Right ventricle myocardium superior (tissue), 1 donor: Measurements from ENCODE around the gene PTGDS. TPM values are rescaled to one million over a fixed set of nuclear protein-coding genes. Genes with fewer than 3 reads are reported as not detected.

Experiments
- ATAC-seq: fragments of 200-7000 bp; cut with Tn5 transposase; one replicate; pipeline ENCODE4 v1.9.1; 2020; ENCODE audit warnings: mild to moderate bottlenecking; ENCODE audit not compliant: poor library complexity
- DNase-seq: peaks from one replicate; pipeline ENCODE4 v3.0.0-alpha.2; 2020
- intact Hi-C: fragments of 100-400 bp; cut with DNase I; formaldehyde crosslinking; loops from one replicate; pipeline ENCODE4 v1.11.2; 2022
- total RNA-seq: library from RNA; stranded (reverse); fragmentation: NEBNext Ultra II Directional; extraction: Animal tissue kit (Norgen Biotek cat#: 25700); gene quantifications from one replicate; pipeline ENCODE4 v1.2.1, GENCODE V29; 2021
- donor health status: DM: no; HTN: yes; CAD: no; lungs with severe emphysema.

Gene PTGDS
- total RNA-seq, 1 donor from 2014 or later: 6,152 TPM

DNA sequence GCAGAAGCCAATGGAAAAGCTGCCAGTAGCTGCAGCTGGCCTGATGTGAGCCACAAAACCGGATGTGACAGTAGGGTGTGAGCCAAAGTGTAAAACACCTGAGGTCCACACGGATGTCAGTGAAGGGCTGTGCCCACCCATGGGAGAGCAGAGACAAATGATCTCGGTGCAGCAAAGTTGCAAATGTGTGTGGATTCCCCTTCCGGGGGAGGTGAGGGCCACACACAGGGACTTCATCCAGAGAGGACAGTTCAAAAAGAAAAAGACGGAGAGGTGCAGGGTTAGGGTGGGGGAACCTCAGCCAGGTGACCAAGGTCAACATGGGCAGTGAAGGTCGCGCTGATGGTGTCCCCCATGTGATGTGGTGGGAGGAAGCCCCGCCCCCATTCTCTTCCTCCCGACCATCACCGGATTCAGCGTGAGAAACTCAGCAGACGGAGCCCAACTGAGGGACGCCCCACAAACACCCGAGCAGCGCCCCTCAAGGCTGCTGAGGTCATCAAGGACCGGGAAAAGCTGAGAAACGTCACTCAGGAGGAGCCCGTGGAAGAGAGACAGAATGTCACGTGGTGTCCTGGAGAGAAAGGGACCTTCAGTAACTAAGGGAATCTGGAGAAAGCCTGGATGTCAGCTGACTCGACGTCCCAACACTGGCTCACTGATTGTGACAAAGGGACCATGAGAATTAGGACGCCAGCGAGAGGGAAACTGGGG is 11.4 kb upstream of the PTGDS start:
- intact Hi-C loops: no loop called here
- ATAC-seq (no peak), DNase-seq (no peak)

DNA sequence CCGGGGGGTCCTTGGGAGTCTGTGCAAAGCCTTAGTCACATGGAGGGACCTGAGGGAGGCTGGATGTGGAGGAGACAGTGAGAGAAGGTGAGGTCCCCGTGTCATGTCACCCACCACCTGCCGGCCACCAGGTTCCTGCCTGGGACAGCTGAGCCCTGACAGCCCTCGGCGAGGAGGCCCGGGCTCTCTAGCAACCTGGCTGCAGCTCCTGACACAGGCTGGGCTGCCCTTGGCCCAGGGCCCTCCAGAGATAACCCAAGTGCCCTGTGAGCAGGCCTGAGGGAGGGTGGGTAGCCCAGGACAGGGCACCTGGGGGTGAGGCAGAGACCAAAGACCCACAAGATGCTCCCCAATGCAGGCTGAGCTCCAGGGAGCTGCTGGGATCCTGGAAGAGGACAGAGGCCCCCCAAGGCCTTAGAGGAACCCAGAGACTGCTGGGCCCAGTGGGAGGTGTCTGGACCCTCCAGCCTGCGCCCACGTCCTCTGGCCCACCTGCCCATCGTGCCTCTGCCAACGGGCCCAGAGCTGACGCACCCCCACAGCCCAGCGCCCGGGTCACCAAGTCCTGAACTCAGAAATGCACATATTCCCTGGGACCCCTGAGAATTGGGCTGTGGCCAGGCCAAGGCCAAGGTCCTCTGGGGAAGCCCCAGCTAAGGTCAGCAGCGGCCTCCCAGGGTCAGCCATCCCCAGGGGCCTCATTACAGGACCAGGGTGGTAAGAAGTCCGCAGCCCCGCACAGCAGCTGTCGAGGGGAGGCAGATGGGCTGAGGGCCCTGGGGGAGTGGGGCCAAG is 8.8 kb upstream of the PTGDS start:
- intact Hi-C loops: no loop called here
- ATAC-seq: peak; percentile 55
- DNase-seq: no peak

DNA sequence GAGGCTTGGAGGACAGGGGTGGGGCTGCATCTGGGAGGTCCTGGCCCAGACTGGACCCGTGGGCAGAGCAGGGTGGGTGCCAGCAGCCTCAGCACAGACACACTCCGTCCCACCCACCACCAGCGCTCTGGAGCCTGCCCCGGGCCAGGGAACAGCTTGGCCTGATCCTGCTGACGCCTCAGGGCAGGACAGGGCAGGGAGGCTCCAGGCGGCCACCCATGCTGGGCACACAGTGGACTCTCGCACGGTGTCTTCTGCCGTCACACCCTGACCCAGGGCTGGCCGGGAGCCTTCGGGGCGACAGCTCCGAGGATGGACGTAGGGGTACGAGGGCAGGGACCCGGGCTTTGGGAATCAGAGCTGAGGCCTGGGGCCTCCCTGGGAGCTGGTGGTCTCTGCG is 8.2 kb upstream of the PTGDS start:
- intact Hi-C loops: no loop called here
- ATAC-seq (peak; percentile 15), DNase-seq (no peak)

GRCh38 chr9:136969774-136970173 is 7.5 kb upstream of the PTGDS start:
- no peak for ATAC-seq
- intact Hi-C loops: no loop called here
- no peak for DNase-seq

- intact Hi-C loops: no loop called here
- no peak for ATAC-seq
- no peak for DNase-seq
These were observed 6.9 kb upstream of the PTGDS start for GRCh38 chr9:136970361-136970760.

DNA sequence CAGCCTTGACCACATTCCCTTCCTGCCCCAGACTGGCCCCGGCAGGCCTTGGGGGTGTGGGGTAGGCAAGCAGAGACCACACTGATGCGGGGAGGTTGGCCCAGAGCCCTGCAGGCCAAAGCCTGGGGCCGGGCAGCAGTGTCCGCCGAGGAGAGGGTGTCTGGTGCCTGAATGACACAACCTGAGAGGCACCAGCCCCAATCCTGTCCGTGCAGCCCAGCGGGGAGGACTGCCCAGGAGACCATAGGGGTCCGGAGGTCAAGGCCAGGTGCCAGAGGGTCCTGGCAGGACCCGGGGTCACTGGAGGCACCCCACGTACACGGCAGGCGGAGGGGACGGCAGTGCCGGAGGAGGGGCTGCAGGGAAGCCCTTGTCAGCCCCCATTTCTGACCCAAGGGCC is 5.6 kb upstream of the PTGDS start:
- intact Hi-C loops: no loop called here
- no peak for DNase-seq

GRCh38 chr9:136972335-136972734 is 5.0 kb upstream of the PTGDS start:
- ATAC-seq: no peak
- no peak for DNase-seq
- intact Hi-C loops: no loop called here

More for the DNA sequence above, 5.6 kb upstream of the PTGDS start:
- ATAC-seq: no peak

GRCh38 chr9:136972743-136973142 is 4.6 kb upstream of the PTGDS start:
- ATAC-seq: no peak
- intact Hi-C loops: no loop called here
- DNase-seq: no peak

GRCh38 chr9:136973618-136974617 is 3.4 kb upstream of the PTGDS start:
- ATAC-seq (no peak), DNase-seq (no peak)
- intact Hi-C loops: no loop called here

- ATAC-seq: no peak
- intact Hi-C loops: no loop called here
- no peak for DNase-seq
These were observed 2.3 kb upstream of the PTGDS start for GRCh38 chr9:136974817-136975535.

GRCh38 chr9:136975644-136976043 is 1.7 kb upstream of the PTGDS start:
- intact Hi-C loops: loop anchor here (2.0 kb wide), 1 partner anchor 27 kb away; no protein-coding TSS in a partner anchor
- no peak for ATAC-seq
- peak; percentile 79 for DNase-seq

DNA sequence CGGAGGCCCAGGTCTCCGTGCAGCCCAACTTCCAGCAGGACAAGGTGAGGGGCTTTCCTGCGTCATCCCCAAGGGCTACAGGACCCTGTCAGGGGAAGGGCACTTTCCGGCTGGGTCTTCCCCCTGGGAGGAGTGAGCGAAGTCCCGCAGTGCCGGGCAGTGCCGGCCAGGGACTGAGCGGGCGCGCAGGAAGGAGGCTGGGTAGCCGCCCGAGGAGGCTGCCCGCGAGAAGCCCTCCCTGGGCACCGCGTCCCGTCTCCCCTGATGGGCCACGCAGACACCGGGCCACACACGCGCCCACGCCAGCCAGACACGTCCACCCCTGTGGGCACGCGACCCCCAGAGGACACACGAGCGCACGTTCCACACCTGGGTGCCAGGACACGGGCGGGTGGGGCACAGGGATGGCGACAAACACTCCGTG is 357 bp downstream of the PTGDS start:
- peak; percentile 1 for ATAC-seq
- DNase-seq: peak; percentile 64
- intact Hi-C loops: loop anchor here (2.0 kb wide), 1 partner anchor 29 kb away; no protein-coding TSS in a partner anchor

- DNase-seq: peak; percentile 89
- intact Hi-C loops: no loop called here
- ATAC-seq: peak; percentile 51
These were observed 965 bp downstream of the PTGDS start for GRCh38 chr9:136978073-136978864.

DNA sequence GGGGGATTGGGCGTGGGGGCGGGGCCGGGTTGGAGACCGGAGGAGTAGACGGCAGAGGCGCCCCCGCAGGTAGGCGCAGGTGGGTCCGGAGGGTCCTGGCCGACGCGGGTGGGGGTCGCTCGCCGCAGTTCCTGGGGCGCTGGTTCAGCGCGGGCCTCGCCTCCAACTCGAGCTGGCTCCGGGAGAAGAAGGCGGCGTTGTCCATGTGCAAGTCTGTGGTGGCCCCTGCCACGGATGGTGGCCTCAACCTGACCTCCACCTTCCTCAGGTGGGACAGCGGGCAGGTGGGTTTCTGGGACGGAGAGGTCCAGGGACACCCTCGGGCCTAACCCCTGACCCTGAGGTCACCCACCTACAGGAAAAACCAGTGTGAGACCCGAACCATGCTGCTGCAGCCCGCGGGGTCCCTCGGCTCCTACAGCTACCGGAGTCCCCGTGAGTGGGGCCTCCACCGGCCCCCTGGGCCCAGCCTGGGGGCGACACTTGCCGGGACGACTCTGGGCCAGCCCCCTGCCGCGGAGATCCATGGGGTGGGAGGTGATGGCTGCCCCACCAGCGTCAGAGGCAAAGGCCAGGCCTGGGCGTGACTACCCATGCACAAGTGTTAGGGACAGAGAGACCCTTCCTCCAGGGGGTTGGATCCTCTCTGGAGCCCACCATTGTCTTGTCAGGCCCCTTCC is 1.7 kb downstream of the PTGDS start:
- intact Hi-C loops: no loop called here

GRCh38 chr9:136979769-136980587 is 2.7 kb downstream of the PTGDS start:
- no peak for ATAC-seq
- intact Hi-C loops: no loop called here
- peak; percentile 43 for DNase-seq

More for the DNA sequence above, 1.7 kb downstream of the PTGDS start:
- no peak for ATAC-seq
- no peak for DNase-seq
